Measurements from ENCODE around the gene TUBGCP2.
"Not testable (repeated sequence)": the region's sequence is repeated elsewhere in the genome, so short reads cannot be mapped to it uniquely, and the experiment has no call there.

The TUBGCP2 gene

DNA sequence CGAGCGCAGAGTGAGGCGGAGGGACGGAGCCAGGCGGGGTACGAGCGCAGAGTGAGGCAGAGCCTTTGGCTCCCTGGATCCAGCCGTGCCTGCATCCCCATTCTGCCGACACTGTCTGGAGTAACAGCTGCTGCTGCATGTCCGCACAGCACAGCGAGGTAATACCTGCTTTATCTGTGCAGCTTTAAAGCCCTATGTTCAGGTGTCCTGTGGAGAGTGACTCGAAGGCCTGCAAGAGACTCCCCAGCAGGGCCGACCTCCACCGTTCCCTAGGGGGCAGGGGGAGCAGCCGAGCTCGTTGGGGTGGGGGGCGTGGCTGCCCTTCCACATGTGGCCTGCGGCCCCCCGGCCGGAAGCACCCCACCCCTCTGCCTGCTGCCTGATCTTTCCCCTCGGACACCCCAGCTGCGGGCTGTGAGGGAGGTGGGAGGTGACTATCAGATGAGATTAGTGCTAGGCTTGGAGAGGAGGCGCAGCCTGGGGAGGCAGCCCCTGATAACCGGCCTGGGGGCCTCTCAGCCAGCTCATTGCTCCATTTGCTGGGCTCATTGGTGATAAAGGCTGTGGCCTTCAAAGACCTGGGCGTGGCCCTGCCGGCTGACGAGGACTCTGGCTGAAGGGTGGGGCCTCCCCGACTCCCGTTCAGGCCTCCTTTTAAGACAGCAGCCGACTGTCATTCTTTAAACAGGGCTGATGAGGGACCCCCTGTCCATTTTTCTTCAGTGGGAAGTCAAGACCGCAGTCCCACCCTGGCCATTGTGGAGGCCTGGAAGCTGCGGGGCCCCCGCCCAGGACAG lies 63.0 kb downstream of the TUBGCP2 start:
- intact Hi-C loops (cut with DNase I) = no loop called here

GRCh38 chr10:133243593-133243992 lies 65.1 kb downstream of the TUBGCP2 start:
- intact Hi-C loops (cut with DNase I) = no loop called here
- DNase-seq = no peak

More for the DNA sequence above, 63.0 kb downstream of the TUBGCP2 start:
- DNase-seq = no peak

DNA sequence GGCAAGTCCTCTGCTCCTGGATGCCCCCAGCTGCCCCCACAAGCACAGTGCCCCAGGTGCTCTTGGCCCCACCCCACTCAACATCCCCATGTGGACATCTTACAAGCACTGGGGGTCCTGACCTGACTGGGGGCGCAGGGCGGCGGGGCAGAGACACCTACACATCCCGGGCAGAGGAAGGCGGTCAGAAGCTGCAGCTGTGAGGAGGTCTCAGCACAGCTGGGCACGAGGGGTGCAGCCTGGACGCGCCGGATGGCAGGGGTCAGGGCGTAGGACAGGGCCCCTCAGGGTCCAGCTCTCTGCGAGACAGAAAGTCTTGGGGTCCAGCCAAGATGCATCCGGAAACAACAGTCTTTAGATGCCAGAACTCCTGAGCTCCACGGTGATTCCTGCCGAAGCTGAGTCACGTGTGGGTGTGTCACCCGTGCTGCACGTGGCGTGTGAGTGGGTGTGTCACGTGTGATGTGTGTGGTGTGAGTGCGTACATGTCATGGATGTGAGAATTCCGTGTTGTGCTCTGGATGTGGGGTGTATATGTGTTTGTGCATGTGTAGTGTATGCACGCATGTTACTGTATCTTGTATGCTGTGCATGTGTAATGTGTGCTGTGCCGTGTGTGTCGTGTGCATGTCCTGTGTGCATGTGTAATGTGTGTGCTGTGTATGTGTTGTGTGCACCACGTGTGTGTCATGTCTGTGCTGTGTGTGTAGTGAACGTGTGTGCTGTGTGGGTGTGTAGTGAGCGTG lies 65.9 kb downstream of the TUBGCP2 start:
- intact Hi-C loops (cut with DNase I) = no loop called here
- peak in 13 of 42 donors; percentile 32 to 66 (median 61) for DNase-seq

DNA sequence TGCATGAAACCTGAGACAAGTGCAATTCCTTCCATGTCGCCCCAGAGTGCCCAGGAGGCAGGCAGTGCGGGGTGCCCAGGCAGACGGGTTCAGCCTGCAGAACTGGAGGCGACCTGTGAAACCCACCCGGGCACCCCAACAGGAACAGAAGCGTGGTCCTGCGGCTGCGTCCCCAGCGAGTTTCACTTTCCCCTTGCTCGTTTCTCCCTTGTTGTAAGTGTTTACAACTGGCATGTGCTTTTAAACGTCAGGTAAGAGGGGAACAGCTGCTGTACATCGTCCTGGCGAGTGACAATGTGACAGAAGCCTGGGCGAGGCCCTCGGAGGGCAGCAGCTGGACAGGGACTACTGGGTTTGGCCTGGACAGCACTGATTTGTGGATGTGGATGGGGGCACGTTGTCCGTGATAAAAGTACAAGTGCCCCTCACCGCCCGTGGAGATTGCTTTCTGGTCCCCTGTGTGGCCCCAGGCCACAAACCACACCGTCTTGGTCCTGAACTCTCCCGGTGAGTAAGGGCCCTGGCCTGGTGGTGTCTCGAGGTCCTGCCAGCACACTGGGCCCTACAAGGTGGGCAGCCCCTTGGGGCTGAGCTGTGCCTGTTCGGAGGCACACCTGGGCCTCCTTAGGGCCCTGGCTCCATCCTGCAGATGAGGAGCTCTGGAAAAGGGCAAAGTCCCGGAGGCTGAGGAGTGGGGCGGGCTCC lies 67.0 kb downstream of the TUBGCP2 start:
- intact Hi-C loops (cut with DNase I) = no loop called here
- no peak for DNase-seq

DNA sequence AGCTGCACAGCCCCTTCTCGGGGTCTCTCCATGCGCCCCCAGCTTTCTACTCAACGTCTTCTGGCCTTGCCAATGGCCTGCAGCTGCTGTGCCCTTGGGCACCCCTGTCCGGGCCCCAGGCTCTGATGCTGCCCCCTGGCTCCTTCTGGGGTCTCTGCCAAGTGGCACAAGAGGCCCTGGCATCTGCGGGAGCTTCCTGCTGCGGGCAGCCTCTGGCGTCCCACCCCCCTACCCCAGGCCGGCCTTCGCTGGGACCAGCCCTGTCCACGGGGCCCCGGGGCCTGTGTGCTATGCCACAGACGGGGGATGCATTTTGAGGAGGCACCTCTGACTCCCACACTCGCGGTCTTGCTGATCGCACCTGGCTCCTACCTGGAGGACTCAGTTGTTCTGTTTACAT lies 68.7 kb downstream of the TUBGCP2 start:
- DNase-seq = no peak
- intact Hi-C loops (cut with DNase I) = no loop called here

DNA sequence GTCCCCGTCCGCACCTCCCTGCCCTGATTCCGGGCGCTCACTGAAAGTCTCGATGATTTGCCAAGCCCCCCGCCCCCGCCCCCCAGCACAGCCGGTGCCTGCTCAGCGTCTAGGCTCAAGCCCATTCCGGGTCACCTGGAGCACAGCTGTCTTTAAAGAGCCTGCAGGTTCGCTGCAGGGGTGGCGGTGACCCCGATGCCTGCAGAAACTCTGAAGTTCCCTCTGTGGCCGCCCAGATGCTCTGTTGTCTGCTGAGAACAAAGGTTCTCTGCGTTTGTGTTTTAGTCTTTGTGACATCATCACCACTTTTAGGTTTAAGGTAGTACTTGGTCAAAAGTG lies 70.2 kb downstream of the TUBGCP2 start:
- intact Hi-C loops (cut with DNase I) = no loop called here

DNA sequence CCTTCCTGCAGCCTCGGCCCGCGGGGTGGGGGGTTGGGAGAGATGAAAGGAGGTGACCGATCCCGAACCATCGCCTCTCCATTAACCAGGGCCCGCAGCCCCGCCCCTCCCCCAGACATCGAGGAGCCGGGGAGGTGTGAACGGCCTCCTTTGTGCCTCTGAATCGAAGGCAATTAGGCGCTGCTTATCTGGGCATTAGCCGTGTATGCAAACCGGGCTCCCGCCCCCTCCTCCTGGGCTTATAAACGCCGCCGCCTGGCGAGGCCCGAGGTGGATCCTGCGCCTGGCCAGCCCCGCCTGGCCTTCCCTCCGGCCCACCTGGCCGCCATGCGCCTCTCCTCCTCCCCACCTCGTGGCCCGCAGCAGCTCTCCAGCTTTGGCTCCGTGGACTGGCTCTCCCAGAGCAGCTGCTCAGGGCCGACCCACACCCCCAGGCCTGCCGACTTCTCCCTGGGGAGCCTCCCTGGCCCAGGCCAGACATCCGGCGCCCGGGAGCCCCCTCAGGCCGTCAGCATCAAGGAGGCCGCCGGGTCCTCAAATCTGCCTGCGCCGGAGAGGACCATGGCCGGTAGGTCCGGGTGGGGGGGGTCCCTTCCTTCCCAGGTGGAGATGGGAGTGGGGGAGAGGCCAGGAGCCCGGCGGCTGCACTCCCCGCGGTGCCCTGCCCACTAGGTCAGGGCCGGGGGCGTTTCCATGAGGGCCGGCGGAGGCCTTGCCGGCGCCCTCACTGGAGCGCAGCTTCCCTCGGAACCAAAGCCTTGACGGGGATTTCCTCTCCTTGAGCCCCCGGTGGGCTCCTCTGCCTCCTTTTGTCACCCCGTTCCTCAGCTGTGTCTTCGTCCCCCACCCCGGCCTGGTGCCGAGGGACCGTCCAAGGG lies 70.8 kb downstream of the TUBGCP2 start, which contains the start of gene VENTX:
VENTX (plus strand) TSS at position 268 of the 878 bp plus-strand sequence; CDS start at position 328, 60 bp downstream.
- DNase-seq = no peak
- intact Hi-C loops (cut with DNase I) = no loop called here

More for the DNA sequence above, 70.2 kb downstream of the TUBGCP2 start:
- DNase-seq = no peak

GRCh38 chr10:133237241-133237587 lies 71.5 kb downstream of the TUBGCP2 start:
- DNase-seq = no peak
- intact Hi-C loops (cut with DNase I) = no loop called here

DNA sequence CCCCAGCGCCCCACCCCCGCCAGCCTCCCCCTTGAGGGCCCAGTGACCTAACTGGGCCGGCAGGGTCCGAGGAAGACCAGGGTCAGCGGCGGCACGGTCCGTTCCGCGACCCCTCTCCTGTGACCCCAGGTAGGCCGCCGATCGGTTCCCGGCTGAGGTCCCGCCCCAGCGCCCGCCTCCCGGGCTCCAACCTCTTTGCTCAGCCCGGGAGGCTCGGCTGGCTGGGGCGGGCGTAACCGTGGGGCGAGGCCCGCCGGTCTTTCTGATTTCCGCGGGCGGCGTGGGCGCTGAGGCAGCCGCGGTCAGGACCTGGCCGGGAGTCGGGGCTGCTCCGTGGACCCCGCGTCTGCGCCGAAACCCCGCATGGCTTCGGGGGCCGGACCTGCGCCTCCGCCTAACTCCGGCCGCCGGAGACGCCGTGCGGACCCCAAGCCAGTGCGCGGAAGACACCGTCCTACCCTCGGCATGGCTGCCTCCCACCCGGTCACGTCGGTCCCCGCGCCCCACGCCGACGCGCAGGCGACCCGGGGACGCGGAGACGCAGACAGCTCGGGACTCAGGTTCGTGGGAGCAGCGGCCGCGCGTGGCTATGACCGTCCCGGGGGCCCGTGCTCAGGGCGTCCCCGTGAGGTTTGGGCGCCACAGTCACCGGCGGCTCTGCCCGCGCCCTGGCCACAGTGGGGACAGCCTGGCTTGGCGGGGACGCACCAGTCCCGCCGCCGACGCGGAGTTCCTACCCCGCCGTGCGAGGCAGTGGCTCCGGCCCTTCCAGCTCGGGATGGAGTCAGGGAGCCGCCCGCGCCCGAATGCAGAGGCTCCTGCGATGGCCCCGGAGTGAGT lies 72.1 kb downstream of the TUBGCP2 start:
- no peak for DNase-seq
- intact Hi-C loops (cut with DNase I) = no loop called here

DNA sequence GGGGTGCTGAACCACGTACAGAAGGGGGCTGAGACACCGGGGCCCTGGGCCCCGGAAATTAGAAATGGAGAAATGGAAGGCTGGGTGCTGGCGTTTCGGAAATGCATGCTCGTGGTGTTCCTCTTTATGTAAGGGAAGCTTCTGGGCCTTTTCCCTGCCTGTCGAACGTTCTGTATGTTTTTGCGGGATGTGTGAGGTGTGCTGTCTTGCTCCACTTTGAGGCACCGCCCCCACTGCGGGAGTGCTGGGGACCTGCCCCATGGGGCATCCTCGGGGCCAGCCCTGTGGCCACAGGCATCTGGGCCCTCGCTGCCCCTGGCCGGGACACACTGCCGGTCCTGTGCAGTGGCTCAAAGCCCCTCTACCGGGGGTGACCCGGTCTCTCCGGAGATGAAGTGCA lies 72.7 kb downstream of the TUBGCP2 start:
- intact Hi-C loops (cut with DNase I) = no loop called here
- no peak for DNase-seq

GRCh38 chr10:133235265-133235855 lies 73.3 kb downstream of the TUBGCP2 start:
- DNase-seq = peak in 1 of 42 donors; percentile 48

GRCh38 chr10:133234796-133235195 lies 73.9 kb downstream of the TUBGCP2 start:
- DNase-seq; intact Hi-C loops (cut with DNase I): not testable (repeated sequence)

More at GRCh38 chr10:133235265-133235855, 73.3 kb downstream of the TUBGCP2 start:
- intact Hi-C loops (cut with DNase I) = no loop called here

- no peak for DNase-seq
- intact Hi-C loops (cut with DNase I) = no loop called here
Measured at GRCh38 chr10:133231946-133232574, 76.6 kb downstream of the TUBGCP2 start.

- no peak for DNase-seq
- intact Hi-C loops (cut with DNase I) = no loop called here
Measured at GRCh38 chr10:133231244-133231945, 77.3 kb downstream of the TUBGCP2 start.

DNA sequence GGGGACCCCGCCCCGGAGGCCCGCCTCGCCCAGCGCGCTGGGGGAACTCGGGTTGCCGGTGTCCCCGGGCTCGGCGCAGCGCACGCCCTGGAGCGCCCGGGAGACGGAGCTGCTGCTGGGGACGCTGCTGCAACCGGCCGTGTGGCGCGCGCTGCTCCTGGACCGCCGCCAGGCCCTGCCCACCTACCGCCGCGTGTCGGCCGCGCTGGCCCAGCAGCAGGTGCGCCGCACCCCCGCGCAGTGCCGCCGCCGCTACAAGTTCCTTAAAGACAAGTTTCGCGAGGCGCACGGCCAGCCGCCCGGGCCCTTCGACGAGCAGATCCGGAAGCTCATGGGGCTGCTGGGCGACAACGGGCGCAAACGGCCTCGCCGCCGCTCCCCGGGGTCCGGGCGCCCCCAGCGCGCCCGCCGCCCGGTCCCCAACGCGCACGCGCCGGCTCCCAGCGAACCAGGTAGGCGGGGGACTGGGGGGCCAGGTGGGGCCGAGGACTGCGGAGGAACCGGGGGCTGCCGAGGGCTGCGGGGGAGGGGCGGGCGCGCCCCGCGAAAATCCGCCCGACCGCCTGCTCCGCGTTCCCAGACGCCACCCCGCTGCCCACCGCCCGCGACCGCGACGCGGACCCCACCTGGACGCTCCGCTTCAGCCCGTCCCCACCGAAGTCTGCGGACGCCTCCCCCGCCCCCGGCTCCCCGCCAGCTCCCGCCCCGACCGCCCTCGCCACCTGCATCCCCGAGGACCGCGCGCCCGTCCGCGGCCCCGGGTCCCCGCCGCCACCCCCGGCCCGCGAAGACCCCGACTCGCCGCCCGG lies 78.1 kb downstream of the TUBGCP2 start:
- DNase-seq = peak in 4 of 42 donors; percentile 21 to 53 (median 29)
- intact Hi-C loops (cut with DNase I) = no loop called here

- intact Hi-C loops (cut with DNase I) = no loop called here
- DNase-seq = no peak
Measured at GRCh38 chr10:133230044-133230361, 78.7 kb downstream of the TUBGCP2 start, which contains the start of gene UTF1. TSS of gene UTF1 (plus strand) at chr10:133230217. CDS start at chr10:133230289, 72 bp downstream.
